Immature natural killer cell (primary cell): ENCODE measurements around the gene ABLIM2. TPM values are rescaled to one million over a fixed set of nuclear protein-coding genes. Genes with fewer than 3 reads are reported as not detected.
A peak's percentile ranks its signal among the peaks of the same experiment; 100 is the strongest.

ENCODE experiments used
- DNase-seq, 3 donors: peaks; one replicate each; pipeline ENCODE4 v3.0.0; 2022; ENCODE audit warnings: mixed read lengths in 1 of 3
- H3K27ac Mint-ChIP-seq, 6 donors: one replicate each; pipeline ENCODE4 v1.8.0; 2020; ENCODE audit warnings: mixed read lengths in 6 of 6, mild to moderate bottlenecking in 5 of 6, inconsistent platforms in 4 of 6, moderate library complexity in 3 of 6
- H3K27me3 Mint-ChIP-seq, 3 donors: one replicate each; pipeline ENCODE4 v1.8.0; 2020 to 2021; ENCODE audit warnings: low read depth in 3 of 3, mild to moderate bottlenecking in 3 of 3, mixed read lengths in 3 of 3, moderate library complexity in 3 of 3, inconsistent platforms in 1 of 3
- H3K36me3 Mint-ChIP-seq, 3 donors: one replicate each; pipeline ENCODE4 v1.8.0; 2020; ENCODE audit warnings: mixed read lengths in 3 of 3, inconsistent platforms in 2 of 3, mild to moderate bottlenecking in 2 of 3
- H3K4me1 Mint-ChIP-seq, 2 donors: one replicate each; pipeline ENCODE4 v1.8.0; 2020; ENCODE audit warnings: inconsistent platforms in 2 of 2, mild to moderate bottlenecking in 2 of 2, mixed read lengths in 2 of 2, moderate library complexity in 1 of 2
- H3K4me3 Mint-ChIP-seq, 5 donors: one replicate each; pipeline ENCODE4 v1.8.0; 2020; ENCODE audit warnings: mild to moderate bottlenecking in 5 of 5, mixed read lengths in 5 of 5, inconsistent platforms in 3 of 5, moderate library complexity in 3 of 5
- H3K9me3 Mint-ChIP-seq, 6 donors: one replicate each; pipeline ENCODE4 v1.8.0; 2020; ENCODE audit warnings: mild to moderate bottlenecking in 6 of 6, mixed read lengths in 6 of 6, inconsistent platforms in 4 of 6, moderate library complexity in 3 of 6
- polyA plus RNA-seq, 3 donors: library from polyadenylated mRNA; unstranded; fragments of 300-500 nt; fragmentation: Illumina TruSeq; gene quantifications; one replicate each; pipeline ENCODE4 v1.2.3, GENCODE V29; 2021

ABLIM2 gene
- polyA plus RNA-seq, 3 donors from 2014 or later, result 0.27 to 4.1 (median 0.43) TPM

GRCh38 chr4:8188085-8188484 lies 29.5 kb upstream of the ABLIM2 start:
- H3K27ac Mint-ChIP-seq, result no peak overlapping the region
- no peaks in the 10 kb centered on the region for H3K9me3 Mint-ChIP-seq
- DNase-seq, result no peak
- peaks cover 2 to 5% (median 4%) of the 10 kb centered on the region in 3 donors for H3K27me3 Mint-ChIP-seq
- peaks cover 16 to 17% of the 10 kb centered on the region in 2 donors for H3K4me1 Mint-ChIP-seq
- H3K36me3 Mint-ChIP-seq, result no peaks in the 10 kb centered on the region
- no peak overlapping the region for H3K4me3 Mint-ChIP-seq

DNA sequence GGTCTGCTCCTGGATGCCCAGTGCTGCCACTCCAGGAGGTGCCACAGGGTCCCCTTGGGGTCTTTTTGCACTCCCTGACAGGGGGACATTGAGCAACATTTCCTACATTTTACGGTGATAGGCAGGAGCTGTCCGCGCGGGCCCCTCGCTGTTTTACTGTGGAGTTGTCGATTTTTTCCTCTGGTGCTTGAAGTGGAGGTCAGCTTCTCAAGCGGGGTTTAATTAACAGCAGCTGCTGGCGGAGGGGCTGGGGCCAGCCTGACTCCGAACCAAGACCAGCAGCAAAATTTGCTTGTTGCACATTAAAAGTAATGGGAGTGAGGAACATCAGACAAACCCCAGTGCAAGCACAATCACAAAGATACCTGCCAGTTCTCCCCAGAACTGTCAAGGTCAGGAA lies 27.3 kb upstream of the ABLIM2 start:
- Mint-ChIP-seq H3K27me3 (peaks cover 0 to 5% (median 2%) of the 10 kb centered on the region in 3 donors), H3K4me1 (peaks cover 1 to 2% of the 10 kb centered on the region in 2 donors), H3K36me3 (no peaks in the 10 kb centered on the region), H3K9me3 (no peaks in the 10 kb centered on the region), H3K4me3 (no peak overlapping the region), H3K27ac (no peak overlapping the region)
- no peak for DNase-seq

- Mint-ChIP-seq H3K27ac (no peak overlapping the region), H3K4me3 (no peak overlapping the region), H3K4me1 (no peaks in the 10 kb centered on the region), H3K27me3 (peaks cover 0 to 5% (median 2%) of the 10 kb centered on the region in 3 donors), H3K36me3 (no peaks in the 10 kb centered on the region), H3K9me3 (no peaks in the 10 kb centered on the region)
- DNase-seq, result no peak
Observed at GRCh38 chr4:8185295-8185694, 26.7 kb upstream of the ABLIM2 start.

GRCh38 chr4:8184061-8184460 lies 25.4 kb upstream of the ABLIM2 start:
- H3K9me3 Mint-ChIP-seq, result no peaks in the 10 kb centered on the region
- no peak overlapping the region for H3K4me3 Mint-ChIP-seq
- no peak for DNase-seq
- no peaks in the 10 kb centered on the region for H3K36me3 Mint-ChIP-seq
- no peak overlapping the region for H3K27ac Mint-ChIP-seq
- H3K27me3 Mint-ChIP-seq, result peaks cover 0 to 5% (median 2%) of the 10 kb centered on the region in 3 donors
- no peaks in the 10 kb centered on the region for H3K4me1 Mint-ChIP-seq

GRCh38 chr4:8182858-8183725 lies 24.5 kb upstream of the ABLIM2 start:
- Mint-ChIP-seq H3K27me3 (peaks cover 0 to 5% (median 2%) of the 10 kb centered on the region in 3 donors), H3K36me3 (no peaks in the 10 kb centered on the region), H3K9me3 (no peaks in the 10 kb centered on the region), H3K4me1 (no peaks in the 10 kb centered on the region), H3K4me3 (no peak overlapping the region), H3K27ac (no peak overlapping the region)
- DNase-seq, result no peak

DNA sequence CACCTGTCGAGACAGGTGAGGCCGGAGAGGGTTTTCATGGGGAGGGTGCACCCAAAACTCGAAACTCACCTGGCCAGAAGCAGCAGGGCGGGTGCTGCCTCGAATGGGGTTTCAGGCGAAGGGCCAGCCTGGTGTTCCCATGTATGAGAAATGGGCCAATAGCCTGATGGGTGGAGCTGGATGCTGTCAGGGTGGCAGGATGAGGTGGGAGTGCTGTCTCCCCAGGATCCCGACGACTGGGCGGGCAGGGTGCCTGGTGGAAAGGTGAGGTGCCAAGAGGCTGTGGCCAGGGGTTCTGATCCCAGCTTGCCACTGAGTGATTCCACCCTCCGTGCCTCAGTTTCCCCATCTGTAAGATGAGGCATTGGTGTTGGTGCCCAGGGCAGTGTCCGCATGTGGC lies 23.7 kb upstream of the ABLIM2 start:
- Mint-ChIP-seq H3K27me3 (peaks cover 0 to 5% (median 2%) of the 10 kb centered on the region in 3 donors), H3K27ac (no peak overlapping the region), H3K4me1 (no peaks in the 10 kb centered on the region), H3K36me3 (no peaks in the 10 kb centered on the region), H3K9me3 (no peaks in the 10 kb centered on the region), H3K4me3 (no peak overlapping the region)
- no peak for DNase-seq

DNA sequence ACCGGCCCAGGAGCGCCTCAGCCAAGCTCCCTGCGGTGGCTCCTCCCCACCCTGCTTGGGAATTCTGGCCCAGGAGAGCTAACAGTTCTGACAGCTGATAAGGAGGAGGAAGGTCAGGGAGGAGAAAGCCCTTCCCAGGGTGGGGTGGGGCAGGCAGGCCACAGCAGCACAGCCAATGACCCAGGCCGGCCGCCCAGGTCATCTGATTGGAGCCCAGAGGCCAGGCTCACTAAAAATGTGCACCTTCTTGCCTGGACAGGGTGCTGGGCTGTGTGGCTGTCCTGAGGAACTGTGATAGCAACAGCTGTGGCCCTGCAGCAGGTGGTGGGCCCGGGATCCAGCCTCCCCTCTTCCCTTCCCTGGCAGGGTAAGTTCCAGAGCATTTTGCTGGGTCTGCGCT lies 23.2 kb upstream of the ABLIM2 start:
- no peak for DNase-seq
- Mint-ChIP-seq H3K27ac (no peak overlapping the region), H3K27me3 (peaks cover 0 to 5% (median 2%) of the 10 kb centered on the region in 3 donors), H3K36me3 (no peaks in the 10 kb centered on the region), H3K4me1 (no peaks in the 10 kb centered on the region), H3K4me3 (no peak overlapping the region), H3K9me3 (no peaks in the 10 kb centered on the region)

DNA sequence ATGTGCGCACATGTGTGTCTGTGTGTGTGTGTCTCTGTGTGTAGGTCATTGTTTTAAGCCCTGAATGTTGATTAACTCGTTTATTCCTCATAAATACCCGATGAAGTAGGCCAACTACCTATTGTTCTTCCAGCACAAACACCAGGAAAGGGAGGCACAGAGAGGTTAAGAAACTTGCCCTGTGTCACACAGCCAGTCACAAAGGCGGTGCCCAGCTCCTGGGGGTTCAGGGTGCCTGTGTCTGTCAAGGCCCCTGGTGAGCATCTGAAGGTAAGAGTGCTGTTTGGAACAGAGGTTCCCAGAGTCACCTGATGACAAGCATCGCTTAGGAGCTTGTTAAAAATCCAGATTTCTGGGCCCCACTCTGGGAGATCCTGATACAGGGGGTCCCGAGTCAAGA lies 22.5 kb upstream of the ABLIM2 start:
- no peaks in the 10 kb centered on the region for H3K4me1 Mint-ChIP-seq
- H3K36me3 Mint-ChIP-seq, result no peaks in the 10 kb centered on the region
- H3K9me3 Mint-ChIP-seq, result no peaks in the 10 kb centered on the region
- DNase-seq, result no peak
- H3K27ac Mint-ChIP-seq, result peak overlapping the region in 1 of 6 donors; percentile 58
- peaks cover 0 to 5% (median 0%) of the 10 kb centered on the region in 3 donors for H3K27me3 Mint-ChIP-seq
- no peak overlapping the region for H3K4me3 Mint-ChIP-seq

DNA sequence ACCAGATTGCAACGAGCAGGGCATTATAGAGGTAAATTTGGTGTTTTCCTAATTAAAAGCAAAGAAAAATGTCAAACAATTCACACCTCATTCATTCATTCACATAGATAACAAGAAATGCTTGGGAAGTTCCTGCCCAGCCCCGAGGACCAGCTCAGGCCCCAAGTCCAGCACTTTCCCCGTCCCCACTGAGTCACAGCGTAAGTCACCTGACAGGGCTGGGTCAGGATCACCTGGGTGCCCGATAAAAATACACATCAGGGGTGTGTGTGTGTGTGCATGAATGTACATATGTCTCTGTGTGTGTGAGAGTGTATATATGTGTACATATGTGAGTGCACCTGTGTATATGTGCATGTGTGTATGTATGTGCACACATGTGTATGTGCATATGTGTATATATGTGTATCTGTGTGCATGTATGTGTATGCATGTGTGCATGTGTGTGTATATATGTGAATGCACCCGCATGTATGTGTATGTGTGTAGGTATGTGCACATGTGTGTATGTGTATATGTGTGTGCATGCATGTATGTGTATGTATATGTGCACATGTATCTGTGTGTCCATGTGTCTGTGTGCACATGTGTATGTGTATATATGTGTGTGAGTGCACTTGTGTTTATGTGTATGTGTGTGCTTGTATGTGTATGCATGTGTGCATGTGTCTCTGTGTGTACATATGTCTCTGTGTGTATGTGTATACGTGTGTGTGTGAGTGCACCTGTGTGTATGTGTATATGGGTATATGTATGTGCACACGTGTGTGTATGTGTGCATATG lies 21.9 kb upstream of the ABLIM2 start:
- no peak for DNase-seq
- Mint-ChIP-seq H3K4me3 (no peak overlapping the region), H3K27ac (peak overlapping the region in 1 of 6 donors; percentile 58), H3K36me3 (no peaks in the 10 kb centered on the region), H3K4me1 (no peaks in the 10 kb centered on the region), H3K9me3 (no peaks in the 10 kb centered on the region), H3K27me3 (peaks cover 0 to 5% (median 0%) of the 10 kb centered on the region in 3 donors)

DNA sequence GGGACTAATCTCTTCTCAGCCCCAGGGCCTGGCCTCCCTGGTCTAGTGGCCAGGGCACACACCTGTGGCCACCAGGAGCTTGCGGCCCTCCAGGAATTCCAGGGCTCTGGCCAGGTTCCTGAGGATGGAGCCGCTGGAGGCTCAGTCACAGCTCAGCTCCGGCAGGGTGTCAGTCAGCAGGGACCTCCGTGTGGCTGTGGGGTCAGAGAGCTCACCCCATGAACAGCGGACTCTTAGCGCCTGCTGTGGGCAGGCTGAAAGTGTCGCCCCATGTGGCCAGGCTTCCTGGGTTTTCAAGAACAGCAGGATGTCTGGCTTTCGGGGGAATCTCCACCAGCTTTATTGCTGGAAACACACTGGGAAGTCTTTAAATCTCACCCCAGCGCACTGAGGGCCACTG lies 21.2 kb upstream of the ABLIM2 start:
- Mint-ChIP-seq H3K4me3 (no peak overlapping the region), H3K27me3 (peaks cover 0 to 5% (median 2%) of the 10 kb centered on the region in 3 donors), H3K36me3 (no peaks in the 10 kb centered on the region), H3K4me1 (no peaks in the 10 kb centered on the region), H3K9me3 (no peaks in the 10 kb centered on the region), H3K27ac (no peak overlapping the region)
- DNase-seq, result no peak

GRCh38 chr4:8179074-8179473 lies 20.5 kb upstream of the ABLIM2 start:
- H3K4me1 Mint-ChIP-seq, result no peaks in the 10 kb centered on the region
- no peak for DNase-seq
- no peak overlapping the region for H3K27ac Mint-ChIP-seq
- peaks cover 0 to 5% (median 2%) of the 10 kb centered on the region in 3 donors for H3K27me3 Mint-ChIP-seq
- H3K4me3 Mint-ChIP-seq, result no peak overlapping the region
- no peaks in the 10 kb centered on the region for H3K9me3 Mint-ChIP-seq
- no peaks in the 10 kb centered on the region for H3K36me3 Mint-ChIP-seq

DNA sequence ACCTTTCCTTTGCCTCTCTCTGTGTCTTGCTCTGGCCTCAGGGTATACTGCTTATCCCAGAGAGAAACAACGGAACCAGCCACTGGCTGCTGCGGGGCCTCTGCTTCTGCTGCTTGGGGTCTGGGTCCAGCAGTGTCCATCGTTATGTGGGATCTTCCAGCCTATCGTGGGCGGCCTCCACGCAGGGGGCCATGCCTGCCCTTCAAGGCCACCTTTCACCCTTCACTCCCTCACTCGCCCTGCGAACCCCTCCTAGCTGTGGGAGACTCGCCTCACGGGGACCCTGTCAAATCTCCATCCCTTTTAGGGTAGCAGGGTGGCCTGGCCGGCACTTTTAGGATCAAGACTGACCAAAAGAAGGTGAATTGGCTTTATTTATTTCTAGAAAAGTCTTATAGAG lies 19.3 kb upstream of the ABLIM2 start:
- no peak overlapping the region for H3K27ac Mint-ChIP-seq
- H3K4me1 Mint-ChIP-seq, result no peaks in the 10 kb centered on the region
- H3K4me3 Mint-ChIP-seq, result no peak overlapping the region

DNA sequence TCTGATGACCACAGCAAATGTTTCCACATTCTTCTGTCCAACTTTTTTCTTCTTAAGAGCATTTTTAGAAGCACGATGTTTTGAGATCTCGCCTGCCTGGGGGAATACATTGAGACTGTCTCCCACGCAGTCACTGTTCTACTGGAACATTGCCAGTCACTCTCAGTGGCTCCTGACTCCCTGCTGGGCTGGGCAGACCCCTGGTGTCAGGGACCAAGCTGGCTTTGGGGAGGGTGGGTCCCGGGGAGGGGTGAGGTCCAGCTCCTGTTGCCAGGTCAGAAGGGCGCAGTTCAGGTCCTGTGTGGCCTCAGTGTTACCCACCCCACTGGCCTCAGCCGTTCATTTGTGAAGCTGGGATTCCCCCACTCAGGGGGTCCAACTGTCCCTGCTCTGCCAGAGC lies 18.9 kb upstream of the ABLIM2 start:
- DNase-seq, result no peak
- Mint-ChIP-seq H3K27ac (no peak overlapping the region), H3K4me1 (no peaks in the 10 kb centered on the region), H3K4me3 (no peak overlapping the region), H3K27me3 (peaks cover 0 to 2% (median 0%) of the 10 kb centered on the region in 3 donors), H3K36me3 (no peaks in the 10 kb centered on the region), H3K9me3 (no peaks in the 10 kb centered on the region)

More for the DNA sequence above, 19.3 kb upstream of the ABLIM2 start:
- Mint-ChIP-seq H3K36me3 (no peaks in the 10 kb centered on the region), H3K27me3 (peaks cover 0 to 2% (median 0%) of the 10 kb centered on the region in 3 donors), H3K9me3 (no peaks in the 10 kb centered on the region)
- DNase-seq, result no peak
